ENCODE results near the gene USP17L25. TPM values are rescaled to one million over a fixed set of nuclear protein-coding genes. Genes with fewer than 3 reads are reported as not detected.

The USP17L25 gene
- total RNA-seq, 1 donor from 2014 or later = not detected

Other genes with a start within 250 kb of the USP17L25 start
- gene FAM90A26, start 159.5 kb upstream of the USP17L25 start, total RNA-seq = not detected in 2 replicates
- gene USP17L10, start 119.3 kb upstream of the USP17L25 start, total RNA-seq = not detected in 2 replicates
- 0.25 TPM in 1 of 2 replicates, not detected in the other for gene USP17L11, start 114.5 kb upstream of the USP17L25 start, total RNA-seq
- not detected in 2 replicates for gene USP17L12, start 109.8 kb upstream of the USP17L25 start, total RNA-seq
- not detected in 2 replicates for gene USP17L13, start 105.0 kb upstream of the USP17L25 start, total RNA-seq
- gene USP17L15, start 95.5 kb upstream of the USP17L25 start, total RNA-seq = not detected in 2 replicates
- gene USP17L17, start 86.0 kb upstream of the USP17L25 start, total RNA-seq = not detected in 2 replicates
- not detected in 2 replicates for gene USP17L18, start 81.3 kb upstream of the USP17L25 start, total RNA-seq
- gene USP17L19, start 76.5 kb upstream of the USP17L25 start, total RNA-seq = not detected in 2 replicates
- not detected in 2 replicates for gene USP17L20, start 71.8 kb upstream of the USP17L25 start, total RNA-seq
- gene USP17L21, start 67.0 kb upstream of the USP17L25 start, total RNA-seq = not detected in 2 replicates
- not detected in 2 replicates for gene USP17L22, start 62.3 kb upstream of the USP17L25 start, total RNA-seq
- not detected in 2 replicates for gene USP17L24, start 4.7 kb upstream of the USP17L25 start, total RNA-seq
- gene USP17L26, start 4.7 kb downstream of the USP17L25 start, total RNA-seq = not detected in 2 replicates
- not detected in 2 replicates for gene USP17L5, start 9.5 kb downstream of the USP17L25 start, total RNA-seq
- not detected in 2 replicates for gene USP17L27, start 14.2 kb downstream of the USP17L25 start, total RNA-seq
- not detected in 2 replicates for gene USP17L28, start 19.0 kb downstream of the USP17L25 start, total RNA-seq
- gene USP17L29, start 23.7 kb downstream of the USP17L25 start, total RNA-seq = not detected in 2 replicates
- gene USP17L30, start 33.2 kb downstream of the USP17L25 start, total RNA-seq = not detected in 2 replicates
- gene DEFB131A, start 114.5 kb downstream of the USP17L25 start, total RNA-seq = not detected in 2 replicates